Measurements from ENCODE around the gene SLC23A2. TPM values are rescaled to one million over a fixed set of nuclear protein-coding genes. Genes with fewer than 3 reads are reported as not detected.

SLC23A2 gene
- total RNA-seq, 2 experiments from 2014 or later, result 14.3 to 25.7 TPM

GRCh38 chr20:4858000-4858399, 143.3 kb downstream of the SLC23A2 start:
- no TSS peak for BruUV-seq (replicated peaks)
- intact Hi-C loops (cut with micrococcal nuclease; ENCODE audit: unreplicated experiment), result no loop called here
- H3K79me2 ChIP-seq (ENCODE audit: insufficient read depth, low read depth, low read length), result no peaks in the 10 kb centered on the region
- TF ChIP-seq EZH2phosphoT487 (IDR thresholded peaks at IDR 0.05; ENCODE audit: borderline replicate concordance, low read depth, low read length), result no peak
- no peak for TF ChIP-seq CTCF (conservative IDR thresholded peaks at IDR 0.05; ENCODE audit: low read length)
- no peaks in the 10 kb centered on the region for H3K9me2 ChIP-seq (ENCODE audit: insufficient read depth, low read length)
- H3K36me3 ChIP-seq (ENCODE audit: insufficient read depth, low read length), result peaks cover 65% of the 10 kb centered on the region
- H4K20me1 ChIP-seq (ENCODE audit: insufficient read depth, low read length), result no peaks in the 10 kb centered on the region
- no peaks in the 10 kb centered on the region for H3K9me3 ChIP-seq (ENCODE audit: low read length)
- CTCF ChIA-PET (ENCODE audit: unreplicated experiment), result no interaction called here
- H3K4me3 ChIP-seq (ENCODE audit: low read depth, low read length, poor library complexity, severe bottlenecking), result no peak overlapping the region
- POLR2A ChIA-PET, result no interaction called here
- H3K4me2 ChIP-seq (ENCODE audit: low read length), result no peak overlapping the region
- H3K27ac ChIP-seq (ENCODE audit: low read depth, low read length, poor library complexity, severe bottlenecking), result no peak overlapping the region
- DNase-seq (ENCODE audit: low spot score), result no peak
- no peaks in the 10 kb centered on the region for H3K4me1 ChIP-seq (ENCODE audit: insufficient read depth, low read length, poor library complexity, severe bottlenecking)
- no peak overlapping the region for H2AFZ ChIP-seq (ENCODE audit: low read length)

- H3K4me3 ChIP-seq (ENCODE audit: low read depth, low read length, poor library complexity, severe bottlenecking), result no peak overlapping the region
- BruUV-seq (replicated peaks), result no TSS peak
- H3K9me3 ChIP-seq (ENCODE audit: low read length), result no peaks in the 10 kb centered on the region
- H3K4me2 ChIP-seq (ENCODE audit: low read length), result no peak overlapping the region
- H3K27ac ChIP-seq (ENCODE audit: low read depth, low read length, poor library complexity, severe bottlenecking), result no peak overlapping the region
- CTCF ChIA-PET (ENCODE audit: unreplicated experiment), result interaction anchor here (1.2 kb wide), 1 partner anchor 30 kb away, joined by 4 read pairs; no protein-coding TSS in a partner anchor
- no peak for DNase-seq (ENCODE audit: low spot score)
- H3K9me2 ChIP-seq (ENCODE audit: insufficient read depth, low read length), result no peaks in the 10 kb centered on the region
- H2AFZ ChIP-seq (ENCODE audit: low read length), result no peak overlapping the region
- intact Hi-C loops (cut with micrococcal nuclease; ENCODE audit: unreplicated experiment), result no loop called here
- H4K20me1 ChIP-seq (ENCODE audit: insufficient read depth, low read length), result no peaks in the 10 kb centered on the region
- H3K4me1 ChIP-seq (ENCODE audit: insufficient read depth, low read length, poor library complexity, severe bottlenecking), result no peaks in the 10 kb centered on the region
- TF ChIP-seq EZH2phosphoT487 (IDR thresholded peaks at IDR 0.05; ENCODE audit: borderline replicate concordance, low read depth, low read length) (no peak), CTCF (conservative IDR thresholded peaks at IDR 0.05; ENCODE audit: low read length) (no peak)
- POLR2A ChIA-PET, result interaction anchor here (0.6 kb wide), 2 partner anchors 105 to 184 kb away, joined by 3 read pairs; no protein-coding TSS in a partner anchor
- peaks cover 54% of the 10 kb centered on the region for H3K36me3 ChIP-seq (ENCODE audit: insufficient read depth, low read length)
- H3K79me2 ChIP-seq (ENCODE audit: insufficient read depth, low read depth, low read length), result no peaks in the 10 kb centered on the region
These were observed 145.1 kb downstream of the SLC23A2 start for GRCh38 chr20:4856022-4856755.

- H3K4me3 ChIP-seq (ENCODE audit: low read depth, low read length, poor library complexity, severe bottlenecking), result no peak overlapping the region
- H3K4me2 ChIP-seq (ENCODE audit: low read length), result no peak overlapping the region
- intact Hi-C loops (cut with micrococcal nuclease; ENCODE audit: unreplicated experiment), result no loop called here
- POLR2A ChIA-PET, result no interaction called here
- no peak for TF ChIP-seq CTCF (conservative IDR thresholded peaks at IDR 0.05; ENCODE audit: low read length)
- TF ChIP-seq EZH2phosphoT487 (IDR thresholded peaks at IDR 0.05; ENCODE audit: borderline replicate concordance, low read depth, low read length), result no peak
- no peak for DNase-seq (ENCODE audit: low spot score)
- H3K36me3 ChIP-seq (ENCODE audit: insufficient read depth, low read length), result peaks cover 50% of the 10 kb centered on the region
- CTCF ChIA-PET (ENCODE audit: unreplicated experiment), result no interaction called here
- no peak overlapping the region for H2AFZ ChIP-seq (ENCODE audit: low read length)
- no TSS peak for BruUV-seq (replicated peaks)
- H3K27ac ChIP-seq (ENCODE audit: low read depth, low read length, poor library complexity, severe bottlenecking), result no peak overlapping the region
- no peaks in the 10 kb centered on the region for H3K79me2 ChIP-seq (ENCODE audit: insufficient read depth, low read depth, low read length)
- no peaks in the 10 kb centered on the region for H3K9me3 ChIP-seq (ENCODE audit: low read length)
- H3K4me1 ChIP-seq (ENCODE audit: insufficient read depth, low read length, poor library complexity, severe bottlenecking), result no peaks in the 10 kb centered on the region
- H4K20me1 ChIP-seq (ENCODE audit: insufficient read depth, low read length), result no peaks in the 10 kb centered on the region
- no peaks in the 10 kb centered on the region for H3K9me2 ChIP-seq (ENCODE audit: insufficient read depth, low read length)
These were observed 145.8 kb downstream of the SLC23A2 start for GRCh38 chr20:4855555-4855954.
